Hepatocyte (in vitro differentiated cells): ENCODE measurements around the gene RMC1. TPM values are rescaled to one million over a fixed set of nuclear protein-coding genes. Genes with fewer than 3 reads are reported as not detected.

ENCODE experiments used
- DNase-seq: peaks from one replicate; pipeline ENCODE4 v3.0.0-alpha.2; 2016; ENCODE audit warnings: low spot score
- H2AFZ ChIP-seq: fragments of 200-600 bp; sonication (generic); 2 replicates; pipeline ENCODE4 v1.6.0; 2016; ENCODE audit warnings: antibody characterized with exemption, mild to moderate bottlenecking
- H3K27ac ChIP-seq: fragments of 200-600 bp; sonication (generic); 2 replicates; pipeline ENCODE4 v1.5.1; 2016; ENCODE audit warnings: mild to moderate bottlenecking
- H3K27me3 ChIP-seq: fragments of 200-600 bp; sonication (generic); 2 replicates; pipeline ENCODE4 v1.6.1; 2016
- H3K36me3 ChIP-seq: fragments of 200-600 bp; sonication (generic); replicated peaks from 2 replicates; pipeline ENCODE4 v1.5.1; 2016; ENCODE audit warnings: low read depth; ENCODE audit not compliant: insufficient read depth
- H3K4me1 ChIP-seq: fragments of 200-600 bp; sonication (generic); 2 replicates; pipeline ENCODE4 v1.5.1; 2016; ENCODE audit warnings: mild to moderate bottlenecking, moderate library complexity; ENCODE audit not compliant: insufficient read depth
- H3K4me2 ChIP-seq: fragments of 200-600 bp; sonication (generic); 2 replicates; pipeline ENCODE4 v1.6.0; 2016
- H3K4me3 ChIP-seq: fragments of 200-600 bp; sonication (generic); 2 replicates; pipeline ENCODE4 v1.5.1; 2016; ENCODE audit warnings: mild to moderate bottlenecking
- H3K79me2 ChIP-seq: fragments of 200-600 bp; sonication (generic); 2 replicates; pipeline ENCODE4 v1.6.0; 2017; ENCODE audit warnings: mild to moderate bottlenecking
- H3K9me2 ChIP-seq: fragments of 200-600 bp; sonication (generic); replicated peaks from 2 replicates; pipeline ENCODE4 v1.6.0; 2017; ENCODE audit warnings: mild to moderate bottlenecking; ENCODE audit not compliant: insufficient read depth
- H3K9me3 ChIP-seq: fragments of 200-600 bp; sonication (generic); 2 replicates; pipeline ENCODE4 v1.5.1; 2016; ENCODE audit warnings: low read depth, mild to moderate bottlenecking
- H4K20me1 ChIP-seq: fragments of 200-600 bp; sonication (generic); 2 replicates; pipeline ENCODE4 v1.6.0; 2016; ENCODE audit warnings: mild to moderate bottlenecking; ENCODE audit not compliant: insufficient read depth, poor library complexity, severe bottlenecking
- EZH2 ChIP-seq: fragments of 200-600 bp; sonication (generic); IDR thresholded peaks from 2 replicates; pipeline ENCODE4 v1.6.1; 2016; ENCODE audit warnings: antibody characterized with exemption, mild to moderate bottlenecking, borderline replicate concordance
- EZH2phosphoT487 ChIP-seq: fragments of 200-600 bp; sonication (generic); IDR thresholded peaks from one replicate; pipeline ENCODE4 v1.6.1; 2018; ENCODE audit warnings: antibody characterized with exemption, mild to moderate bottlenecking, low read depth, moderate library complexity; ENCODE audit not compliant: unreplicated experiment, severe bottlenecking
- WGBS: methylation state at CpG from one replicate; pipeline ENCODE4 v1.1.6; 2016; ENCODE audit warnings: low lambda C conversion rate; ENCODE audit errors: missing lambda C conversion rate; 5-methylcytosine and 5-hydroxymethylcytosine counted together
- polyA plus RNA-seq: library from polyadenylated mRNA; unstranded; fragments of >200 nt; fragmentation: Nextera tagmentation; extraction: Ambion mirVana; gene quantifications from 2 replicates; pipeline ENCODE4 v1.2.1, GENCODE V29; 2016
- total RNA-seq: library from RNA; depleted of rRNA; stranded (reverse); fragments of >200 nt; gene quantifications from 2 replicates; pipeline ENCODE4 v1.2.3, GENCODE V29; 2014
- TF ChIP-seq, protein P1 (sequence below): fragments of 200-600 bp; sonication (generic); IDR thresholded peaks from 2 replicates; pipeline ENCODE4 v1.5.1; 2016; ENCODE audit warnings: antibody characterized with exemption, mild to moderate bottlenecking; ENCODE audit not compliant: poor library complexity

The RMC1 gene
- total and polyA plus RNA-seq, 2 experiments from 2014 or later: 26.6 to 37.1 TPM

- Histone ChIP-seq H4K20me1 (no peaks in the 10 kb centered on the region), H3K9me3 (no peaks in the 10 kb centered on the region), H3K36me3 (no peaks in the 10 kb centered on the region), H3K4me2 (no peak overlapping the region), H3K9me2 (no peaks in the 10 kb centered on the region), H3K4me1 (no peaks in the 10 kb centered on the region), H3K79me2 (no peaks in the 10 kb centered on the region), H3K27me3 (no peaks in the 10 kb centered on the region), H3K27ac (peak overlapping the region; percentile 51), H3K4me3 (no peak overlapping the region), H2AFZ (no peak overlapping the region)
- no peak for TF ChIP-seq EZH2
- TF ChIP-seq, protein P1, sequence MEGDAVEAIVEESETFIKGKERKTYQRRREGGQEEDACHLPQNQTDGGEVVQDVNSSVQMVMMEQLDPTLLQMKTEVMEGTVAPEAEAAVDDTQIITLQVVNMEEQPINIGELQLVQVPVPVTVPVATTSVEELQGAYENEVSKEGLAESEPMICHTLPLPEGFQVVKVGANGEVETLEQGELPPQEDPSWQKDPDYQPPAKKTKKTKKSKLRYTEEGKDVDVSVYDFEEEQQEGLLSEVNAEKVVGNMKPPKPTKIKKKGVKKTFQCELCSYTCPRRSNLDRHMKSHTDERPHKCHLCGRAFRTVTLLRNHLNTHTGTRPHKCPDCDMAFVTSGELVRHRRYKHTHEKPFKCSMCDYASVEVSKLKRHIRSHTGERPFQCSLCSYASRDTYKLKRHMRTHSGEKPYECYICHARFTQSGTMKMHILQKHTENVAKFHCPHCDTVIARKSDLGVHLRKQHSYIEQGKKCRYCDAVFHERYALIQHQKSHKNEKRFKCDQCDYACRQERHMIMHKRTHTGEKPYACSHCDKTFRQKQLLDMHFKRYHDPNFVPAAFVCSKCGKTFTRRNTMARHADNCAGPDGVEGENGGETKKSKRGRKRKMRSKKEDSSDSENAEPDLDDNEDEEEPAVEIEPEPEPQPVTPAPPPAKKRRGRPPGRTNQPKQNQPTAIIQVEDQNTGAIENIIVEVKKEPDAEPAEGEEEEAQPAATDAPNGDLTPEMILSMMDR: no peak
- no peak for TF ChIP-seq EZH2phosphoT487
- WGBS: 56% methylated on average over 3 of the region's 3 CpGs
- DNase-seq: peak; percentile 60
These were observed 44.5 kb downstream of the RMC1 start for GRCh38 chr18:23547846-23548245.

DNA sequence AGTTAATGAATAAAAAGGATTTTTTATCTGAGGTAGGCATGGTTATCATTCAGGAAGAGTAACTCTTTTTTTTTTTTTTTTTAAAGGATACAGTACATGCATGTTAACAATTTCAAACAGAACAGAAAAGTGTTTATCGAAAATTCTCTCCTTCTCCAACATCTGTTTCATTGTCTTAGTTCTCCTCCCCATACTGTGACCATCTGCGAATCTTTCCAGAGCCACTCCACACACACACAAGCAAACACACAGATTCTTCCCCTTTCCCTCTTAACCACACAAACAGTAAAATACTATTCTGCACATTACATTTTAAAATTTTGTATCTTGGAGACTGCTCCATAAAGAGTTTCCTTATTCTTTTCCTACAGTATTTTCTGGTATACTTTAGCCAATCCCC lies 45.0 kb downstream of the RMC1 start:
- H3K4me3 ChIP-seq: no peak overlapping the region

DNA sequence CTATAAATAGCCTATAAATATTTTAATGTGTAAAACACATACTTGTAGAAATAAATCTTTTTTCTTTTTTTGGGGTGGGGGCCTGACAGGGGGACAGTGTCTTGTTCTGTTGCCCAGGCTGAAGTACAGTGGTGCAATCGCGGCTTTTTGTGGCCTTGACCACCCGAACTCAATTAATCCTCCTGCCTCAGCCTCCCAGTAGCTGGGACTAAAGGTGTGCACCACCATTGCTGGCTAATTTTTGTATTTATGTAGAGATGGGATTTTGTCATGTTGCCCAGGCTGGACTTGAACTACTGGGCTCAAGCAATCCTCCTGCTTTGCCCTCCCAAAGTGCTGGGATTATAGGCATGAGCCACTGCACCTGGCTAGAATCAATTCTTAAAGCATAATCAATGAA lies 45.4 kb downstream of the RMC1 start:
- no peaks in the 10 kb centered on the region for H3K9me2 ChIP-seq
- 97% methylated on average over 3 of the region's 3 CpGs for WGBS
- H3K4me1 ChIP-seq: no peaks in the 10 kb centered on the region
- H2AFZ ChIP-seq: no peak overlapping the region
- H3K36me3 ChIP-seq: no peaks in the 10 kb centered on the region
- H3K9me3 ChIP-seq: no peaks in the 10 kb centered on the region
- TF ChIP-seq, protein P1: no peak
- TF ChIP-seq EZH2: no peak
- no peaks in the 10 kb centered on the region for H3K27me3 ChIP-seq
- H4K20me1 ChIP-seq: no peaks in the 10 kb centered on the region
- H3K4me2 ChIP-seq: no peak overlapping the region
- DNase-seq: no peak
- H3K27ac ChIP-seq: peak overlapping the region; percentile 51
- H3K79me2 ChIP-seq: peaks cover 2% of the 10 kb centered on the region
- no peak overlapping the region for H3K4me3 ChIP-seq

More for the DNA sequence above, 45.0 kb downstream of the RMC1 start:
- no peaks in the 10 kb centered on the region for H3K27me3 ChIP-seq
- H3K9me2 ChIP-seq: no peaks in the 10 kb centered on the region
- no peaks in the 10 kb centered on the region for H3K4me1 ChIP-seq
- no peaks in the 10 kb centered on the region for H3K36me3 ChIP-seq
- TF ChIP-seq EZH2 (no peak), EZH2phosphoT487 (no peak)
- TF ChIP-seq, protein P1: no peak
- no peak overlapping the region for H2AFZ ChIP-seq
- peaks cover under 1% of the 10 kb centered on the region for H3K79me2 ChIP-seq
- 74% methylated on average over 2 of the region's 2 CpGs for WGBS
- peak overlapping the region; percentile 51 for H3K27ac ChIP-seq
- no peaks in the 10 kb centered on the region for H4K20me1 ChIP-seq
- H3K9me3 ChIP-seq: no peaks in the 10 kb centered on the region
- DNase-seq: no peak
- no peak overlapping the region for H3K4me2 ChIP-seq

- Histone ChIP-seq H3K4me1 (no peaks in the 10 kb centered on the region), H3K9me3 (no peaks in the 10 kb centered on the region), H3K27ac (no peak overlapping the region), H3K4me2 (no peak overlapping the region), H3K79me2 (peaks cover 2% of the 10 kb centered on the region), H3K4me3 (no peak overlapping the region), H3K27me3 (no peaks in the 10 kb centered on the region), H4K20me1 (no peaks in the 10 kb centered on the region), H3K9me2 (no peaks in the 10 kb centered on the region), H2AFZ (no peak overlapping the region), H3K36me3 (no peaks in the 10 kb centered on the region)
- DNase-seq: no peak
- TF ChIP-seq EZH2 (no peak), EZH2phosphoT487 (no peak)
- TF ChIP-seq, protein P1: no peak
These were observed 47.6 kb downstream of the RMC1 start for GRCh38 chr18:23550898-23551297.
